HL-60 (cell line): ENCODE results near the gene TTLL7.

Experiments
- DNase-seq, 2 experiments: peaks; one replicate each; pipeline ENCODE4 v3.0.0-alpha.2; 2010 to 2020; ENCODE audit warnings: low read depth in 1 of 2, low spot score in 1 of 2
- H3K27ac ChIP-seq: fragments of 250-450 bp; sonication (Bioruptor Pico); replicated peaks from 2 replicates; pipeline ENCODE4 v1.5.1; 2020; ENCODE audit warnings: mild to moderate bottlenecking, moderate library complexity
- H3K27me3 ChIP-seq: fragments of 250-450 bp; sonication (Bioruptor Pico); 2 replicates; pipeline ENCODE4 v1.5.1; 2021; ENCODE audit warnings: mild to moderate bottlenecking, moderate library complexity; ENCODE audit not compliant: insufficient read depth, poor library complexity, severe bottlenecking
- H3K4me3 ChIP-seq: replicated peaks from 2 replicates; pipeline ENCODE4 v1.5.1; 2011; ENCODE audit warnings: mild to moderate bottlenecking, control low read depth, low read length; ENCODE audit not compliant: insufficient read depth
- CTCF ChIP-seq: IDR thresholded peaks from one replicate; pipeline ENCODE4 v1.5.1; 2011; ENCODE audit warnings: low read length, control low read depth, inconsistent platforms; ENCODE audit not compliant: insufficient read depth
- GABPA ChIP-seq: IDR thresholded peaks from 2 replicates; pipeline ENCODE4 v1.6.1; 2012; ENCODE audit warnings: low read depth
- POLR2AphosphoS5 ChIP-seq: IDR thresholded peaks from 2 replicates; pipeline ENCODE4 v1.6.1; 2012; ENCODE audit warnings: low read depth
- REST ChIP-seq: IDR thresholded peaks from 2 replicates; pipeline ENCODE4 v1.6.1; 2012; ENCODE audit warnings: low read depth; ENCODE audit not compliant: insufficient replicate concordance
- SPI1 ChIP-seq: IDR thresholded peaks from 2 replicates; pipeline ENCODE4 v1.6.1; 2012; ENCODE audit warnings: low read depth, mild to moderate bottlenecking, borderline replicate concordance

The TTLL7 gene

GRCh38 chr1:84031802-84032327 is 32.9 kb upstream of the TTLL7 start:
- TF ChIP-seq REST (no peak), GABPA (no peak), POLR2AphosphoS5 (no peak), CTCF (no peak), SPI1 (no peak)
- Histone ChIP-seq H3K27ac (no peak overlapping the region), H3K27me3 (no peaks in the 10 kb centered on the region), H3K4me3 (no peak overlapping the region)
- DNase-seq = no peak

- DNase-seq = no peak
- Histone ChIP-seq H3K27ac (no peak overlapping the region), H3K27me3 (no peaks in the 10 kb centered on the region), H3K4me3 (no peak overlapping the region)
- TF ChIP-seq REST (no peak), CTCF (no peak), SPI1 (no peak), GABPA (no peak), POLR2AphosphoS5 (no peak)
Measured at GRCh38 chr1:84027368-84027767, 28.4 kb upstream of the TTLL7 start.

- H3K27me3 ChIP-seq = no peaks in the 10 kb centered on the region
- no peak for DNase-seq
- H3K4me3 ChIP-seq = no peak overlapping the region
- no peak overlapping the region for H3K27ac ChIP-seq
- TF ChIP-seq POLR2AphosphoS5 = no peak
- no peak for TF ChIP-seq CTCF
- no peak for TF ChIP-seq REST
- TF ChIP-seq SPI1 = no peak
- TF ChIP-seq GABPA = no peak
Measured at GRCh38 chr1:84025966-84026365, 27.0 kb upstream of the TTLL7 start.
